ENCODE data around the gene KLF11.

The KLF11 gene

GRCh38 chr2:10078704-10079265, 35.4 kb downstream of the KLF11 start:
- peak overlapping the region; percentile 17 for H3K4me3 ChIP-seq (ENCODE audit: low read depth, low read length)
- no peak overlapping the region for H3K9ac ChIP-seq
- H3K4me1 ChIP-seq: no peaks in the 10 kb centered on the region
- H3K36me3 ChIP-seq (ENCODE audit: control insufficient read depth, insufficient read depth, low read length): no peaks in the 10 kb centered on the region
- peaks cover under 1% of the 10 kb centered on the region for H3K27me3 ChIP-seq (ENCODE audit: control insufficient read depth, insufficient read depth, low read length)
- peak overlapping the region; percentile 72 for H2AFZ ChIP-seq
- no peaks in the 10 kb centered on the region for H3K9me3 ChIP-seq (ENCODE audit: control insufficient read depth, low read length)
- TF ChIP-seq, protein P1, sequence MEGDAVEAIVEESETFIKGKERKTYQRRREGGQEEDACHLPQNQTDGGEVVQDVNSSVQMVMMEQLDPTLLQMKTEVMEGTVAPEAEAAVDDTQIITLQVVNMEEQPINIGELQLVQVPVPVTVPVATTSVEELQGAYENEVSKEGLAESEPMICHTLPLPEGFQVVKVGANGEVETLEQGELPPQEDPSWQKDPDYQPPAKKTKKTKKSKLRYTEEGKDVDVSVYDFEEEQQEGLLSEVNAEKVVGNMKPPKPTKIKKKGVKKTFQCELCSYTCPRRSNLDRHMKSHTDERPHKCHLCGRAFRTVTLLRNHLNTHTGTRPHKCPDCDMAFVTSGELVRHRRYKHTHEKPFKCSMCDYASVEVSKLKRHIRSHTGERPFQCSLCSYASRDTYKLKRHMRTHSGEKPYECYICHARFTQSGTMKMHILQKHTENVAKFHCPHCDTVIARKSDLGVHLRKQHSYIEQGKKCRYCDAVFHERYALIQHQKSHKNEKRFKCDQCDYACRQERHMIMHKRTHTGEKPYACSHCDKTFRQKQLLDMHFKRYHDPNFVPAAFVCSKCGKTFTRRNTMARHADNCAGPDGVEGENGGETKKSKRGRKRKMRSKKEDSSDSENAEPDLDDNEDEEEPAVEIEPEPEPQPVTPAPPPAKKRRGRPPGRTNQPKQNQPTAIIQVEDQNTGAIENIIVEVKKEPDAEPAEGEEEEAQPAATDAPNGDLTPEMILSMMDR (IDR thresholded peaks at IDR 0.05): no peak
- H3K79me2 ChIP-seq: no peaks in the 10 kb centered on the region
- peak overlapping the region; percentile 53 for H3K4me2 ChIP-seq (ENCODE audit: low read length)
- H3K27ac ChIP-seq: peak overlapping the region; percentile 3

DNA sequence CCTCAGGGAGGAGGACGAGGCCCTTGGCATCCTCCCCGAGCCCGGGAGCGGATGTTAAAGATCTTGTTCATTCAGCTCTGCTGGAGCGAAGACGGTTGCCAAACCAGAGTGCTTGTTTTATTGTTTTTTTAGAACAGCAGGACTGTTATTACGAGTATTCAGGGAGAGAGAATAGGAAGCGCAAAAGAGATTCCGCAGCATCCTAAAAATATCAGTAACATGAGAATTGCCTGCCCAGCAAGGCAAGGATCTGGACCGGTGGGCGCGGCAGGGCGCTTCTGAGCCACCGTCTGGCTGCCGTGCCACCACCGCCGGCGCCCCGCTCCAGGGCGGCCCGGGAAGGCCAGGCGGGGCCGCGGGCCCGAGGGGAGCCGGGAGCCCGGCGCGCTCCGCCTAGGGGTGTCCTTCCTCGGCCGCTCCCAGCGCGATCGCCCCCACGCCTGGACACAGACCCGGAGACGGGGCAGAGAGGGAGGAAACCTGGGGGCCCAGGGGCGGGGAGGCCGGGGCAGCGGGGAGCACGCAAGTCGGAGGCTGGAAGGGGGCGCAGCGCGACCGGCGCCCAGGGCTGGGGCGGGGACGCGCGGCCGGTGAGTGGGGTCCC, 36.0 kb downstream of the KLF11 start:
- Histone ChIP-seq H3K4me3 (ENCODE audit: low read depth, low read length) (peak overlapping the region; percentile 17), H3K27me3 (ENCODE audit: control insufficient read depth, insufficient read depth, low read length) (peaks cover 2% of the 10 kb centered on the region), H3K27ac (peak overlapping the region; percentile 3), H3K9ac (no peak overlapping the region), H3K79me2 (no peaks in the 10 kb centered on the region), H2AFZ (peak overlapping the region; percentile 72), H3K36me3 (ENCODE audit: control insufficient read depth, insufficient read depth, low read length) (no peaks in the 10 kb centered on the region), H3K9me3 (ENCODE audit: control insufficient read depth, low read length) (no peaks in the 10 kb centered on the region), H3K4me2 (ENCODE audit: low read length) (peak overlapping the region; percentile 53), H3K4me1 (no peaks in the 10 kb centered on the region)
- TF ChIP-seq, protein P1 (IDR thresholded peaks at IDR 0.05): no peak

DNA sequence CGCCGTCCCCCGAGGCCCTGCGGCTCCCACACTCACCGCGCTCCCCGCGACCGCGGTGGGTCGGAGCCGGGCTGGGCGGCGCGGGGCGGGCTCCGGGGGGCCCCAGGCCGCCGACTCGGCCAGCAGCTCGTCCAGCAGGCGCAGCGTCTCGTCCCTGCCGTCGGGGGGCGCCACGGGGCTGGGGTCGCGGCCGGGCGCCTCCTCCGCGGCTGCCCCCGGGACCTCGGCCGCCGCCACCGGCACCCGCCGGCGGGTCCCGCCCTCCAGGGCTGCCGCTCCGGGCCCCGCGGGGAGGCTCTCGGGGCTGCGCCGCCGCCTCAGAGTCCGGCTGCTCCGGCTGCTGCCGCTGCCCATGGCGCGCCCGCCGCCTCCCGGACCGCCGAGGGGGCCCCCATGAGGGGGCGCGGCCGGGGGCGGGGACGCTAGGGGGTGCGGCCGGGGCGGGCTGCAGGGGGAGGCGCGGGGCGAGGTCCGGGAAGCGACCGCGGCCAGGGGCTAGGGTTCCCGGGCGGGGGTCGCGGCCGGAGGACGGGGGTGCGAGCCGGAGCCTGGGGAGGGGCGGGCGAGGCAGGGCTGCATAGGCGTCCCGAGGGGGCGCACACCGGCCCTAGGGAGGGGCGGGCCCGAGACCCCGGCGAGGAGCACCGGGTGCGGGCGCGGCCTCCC, 36.7 kb downstream of the KLF11 start, which contains the start of gene CYS1:
Gene CYS1, minus strand, starts transcription at position 542 of the 666 bp plus-strand sequence. Its CDS starts 188 bp downstream, at position 354.
- Histone ChIP-seq H3K4me1 (no peaks in the 10 kb centered on the region), H3K4me2 (ENCODE audit: low read length) (peak within 1 kb of the TSS; percentile 53), H3K27me3 (ENCODE audit: control insufficient read depth, insufficient read depth, low read length) (peaks cover 2% of the 10 kb centered on the region), H3K4me3 (ENCODE audit: low read depth, low read length) (peak within 1 kb of the TSS; percentile 17), H2AFZ (peak within 1 kb of the TSS; percentile 72), H3K9me3 (ENCODE audit: control insufficient read depth, low read length) (no peaks in the 10 kb centered on the region), H3K79me2 (no peaks in the 10 kb centered on the region), H3K9ac (no peak within 1 kb of the TSS), H3K36me3 (ENCODE audit: control insufficient read depth, insufficient read depth, low read length) (no peaks in the 10 kb centered on the region), H3K27ac (peak within 1 kb of the TSS; percentile 3)
- TF ChIP-seq, protein P1 (IDR thresholded peaks at IDR 0.05): no peak

DNA sequence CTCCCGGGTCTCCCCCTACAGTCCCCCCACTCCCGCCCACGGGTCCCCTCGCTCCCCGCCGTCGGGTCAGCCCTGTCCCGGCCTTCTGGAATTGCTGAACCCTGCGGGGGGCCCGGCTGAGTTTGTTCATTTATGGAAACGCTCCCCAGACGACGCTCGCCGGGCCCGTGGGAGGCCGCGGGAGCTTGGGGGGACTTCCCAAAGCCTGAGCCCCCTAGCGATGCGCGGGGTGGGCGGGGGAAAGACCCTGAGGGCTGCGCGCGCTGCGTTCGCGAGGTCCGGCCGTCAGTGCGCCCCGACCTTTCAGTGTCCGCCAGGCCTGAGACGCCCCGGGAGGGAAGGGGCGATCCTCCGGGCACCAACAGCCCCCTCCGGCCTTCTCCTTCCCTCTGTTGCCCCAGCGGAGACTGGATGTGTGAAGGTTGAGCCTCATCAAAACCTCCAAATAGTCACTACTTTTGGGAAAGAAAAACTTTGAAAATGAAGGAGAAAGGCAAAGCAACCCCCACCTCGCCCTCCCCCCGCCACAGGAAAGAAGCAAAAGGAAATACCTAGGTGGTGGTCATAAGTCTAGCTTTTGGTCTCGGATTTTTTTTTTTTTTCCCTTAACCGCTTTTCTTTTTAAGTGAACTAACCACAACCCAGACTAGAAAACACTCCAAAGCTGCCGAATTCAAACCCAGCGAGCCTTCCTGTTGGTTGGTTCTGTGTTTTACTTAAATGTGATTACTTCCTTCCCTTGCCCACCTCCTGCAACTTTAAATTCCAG, 37.4 kb downstream of the KLF11 start:
- Histone ChIP-seq H3K79me2 (no peaks in the 10 kb centered on the region), H3K4me1 (no peaks in the 10 kb centered on the region), H3K27me3 (ENCODE audit: control insufficient read depth, insufficient read depth, low read length) (peaks cover 2% of the 10 kb centered on the region), H3K4me3 (ENCODE audit: low read depth, low read length) (no peak overlapping the region), H3K27ac (no peak overlapping the region), H3K36me3 (ENCODE audit: control insufficient read depth, insufficient read depth, low read length) (no peaks in the 10 kb centered on the region), H3K9me3 (ENCODE audit: control insufficient read depth, low read length) (no peaks in the 10 kb centered on the region), H3K4me2 (ENCODE audit: low read length) (peak overlapping the region; percentile 22), H3K9ac (no peak overlapping the region), H2AFZ (peak overlapping the region; percentile 16)
- TF ChIP-seq, protein P1 (IDR thresholded peaks at IDR 0.05): no peak
